Cardiac muscle cell (in vitro differentiated cells and primary cell): ENCODE results near the gene TROAP. TPM values are rescaled to one million over a fixed set of nuclear protein-coding genes. Genes with fewer than 3 reads are reported as not detected.
"Not testable (repeated sequence)": the region's sequence is repeated elsewhere in the genome, so short reads cannot be mapped to it uniquely, and the experiment has no call there.

Experiments
- DNase-seq, 2 donors: peaks; one replicate each; pipeline versions ENCODE4 v3.0.0 to v3.0.0-alpha.2; 2010 to 2017; ENCODE audit warnings: low read depth in 1 of 2, low spot score in 1 of 2
- H3K27ac ChIP-seq: fragments of 200-600 bp; sonication (generic); 2 replicates; pipeline ENCODE4 v1.5.1; 2016
- H3K27me3 ChIP-seq: fragments of 200-600 bp; sonication (generic); 2 replicates; pipeline ENCODE4 v1.6.0; 2016; ENCODE audit warnings: control low read depth
- H3K36me3 ChIP-seq: fragments of 200-600 bp; sonication (generic); 2 replicates; pipeline ENCODE4 v1.5.1; 2016; ENCODE audit warnings: control low read depth
- H3K4me1 ChIP-seq: fragments of 200-600 bp; sonication (generic); 2 replicates; pipeline ENCODE4 v1.8.1; 2017; ENCODE audit warnings: low read depth, mild to moderate bottlenecking, mixed run types
- H3K4me3 ChIP-seq: fragments of 200-600 bp; sonication (generic); 2 replicates; pipeline ENCODE4 v1.5.1; 2016; ENCODE audit warnings: mild to moderate bottlenecking
- H3K9me3 ChIP-seq: fragments of 200-600 bp; sonication (generic); 2 replicates; pipeline ENCODE4 v1.5.1; 2017; ENCODE audit warnings: low read depth, mild to moderate bottlenecking, control low read depth
- CTCF ChIP-seq: IDR thresholded peaks from 2 replicates; pipeline ENCODE4 v1.5.1; 2012; ENCODE audit warnings: low read depth, mild to moderate bottlenecking, low read length
- polyA plus RNA-seq: library from polyadenylated mRNA; unstranded; fragments of >200 nt; fragmentation: Nextera tagmentation; extraction: Ambion mirVana; gene quantifications from 2 replicates; pipeline ENCODE4 v1.2.1, GENCODE V29; 2016
- total RNA-seq: library from RNA; depleted of rRNA; stranded (reverse); fragments of >200 nt; gene quantifications from 2 replicates; pipeline ENCODE4 v1.2.3, GENCODE V29; 2016

Gene TROAP
- total and polyA plus RNA-seq, 2 experiments from 2014 or later = 8.2 to 72.9 TPM

GRCh38 chr12:49279706-49280159, 43.3 kb upstream of the TROAP start:
- TF ChIP-seq CTCF = no peak
- Histone ChIP-seq H3K27me3 (no peaks in the 10 kb centered on the region), H3K27ac (no peak overlapping the region), H3K4me3 (no peak overlapping the region), H3K4me1 (no peaks in the 10 kb centered on the region), H3K36me3 (no peaks in the 10 kb centered on the region), H3K9me3 (no peaks in the 10 kb centered on the region)
- no peak for DNase-seq

- not testable (repeated sequence) for H3K4me1 ChIP-seq, H3K4me3 ChIP-seq, DNase-seq, H3K36me3 ChIP-seq, H3K9me3 ChIP-seq, H3K27ac ChIP-seq, H3K27me3 ChIP-seq
These were observed 42.5 kb upstream of the TROAP start for GRCh38 chr12:49280545-49280944.

- Histone ChIP-seq H3K36me3 (no peaks in the 10 kb centered on the region), H3K4me1 (no peaks in the 10 kb centered on the region), H3K27ac (no peak overlapping the region), H3K4me3 (no peak overlapping the region), H3K27me3 (peaks cover 7% of the 10 kb centered on the region), H3K9me3 (no peaks in the 10 kb centered on the region)
- no peak for DNase-seq
- TF ChIP-seq CTCF = no peak
These were observed 40.8 kb upstream of the TROAP start for GRCh38 chr12:49282302-49282701.

- not testable (repeated sequence) for H3K9me3 ChIP-seq, H3K4me1 ChIP-seq, H3K36me3 ChIP-seq, DNase-seq, H3K4me3 ChIP-seq, H3K27ac ChIP-seq
- H3K27me3 ChIP-seq = peaks cover 12% of the 10 kb centered on the region
These were observed 40.2 kb upstream of the TROAP start for GRCh38 chr12:49282740-49283375.

GRCh38 chr12:49283541-49284429, 39.3 kb upstream of the TROAP start:
- Histone ChIP-seq H3K4me3 (no peak overlapping the region), H3K4me1 (no peaks in the 10 kb centered on the region), H3K27me3 (peaks cover 16% of the 10 kb centered on the region), H3K36me3 (no peaks in the 10 kb centered on the region), H3K9me3 (no peaks in the 10 kb centered on the region), H3K27ac (no peak overlapping the region)
- no peak for TF ChIP-seq CTCF
- DNase-seq = no peak

- H3K27ac ChIP-seq = no peak overlapping the region
- TF ChIP-seq CTCF = no peak
- no peak for DNase-seq
These were observed 38.4 kb upstream of the TROAP start for GRCh38 chr12:49284672-49285071.

More at GRCh38 chr12:49284672-49285071, 38.4 kb upstream of the TROAP start:
- Histone ChIP-seq H3K36me3 (no peaks in the 10 kb centered on the region), H3K4me3 (no peak overlapping the region), H3K27me3 (peaks cover 21% of the 10 kb centered on the region), H3K9me3 (no peaks in the 10 kb centered on the region), H3K4me1 (no peaks in the 10 kb centered on the region)
